Pons (tissue), 1 donor: ENCODE measurements around the gene TPCN1.

Source experiments
- DNase-seq: peaks from one replicate; pipeline ENCODE4 v3.0.0-alpha.2; 2016; ENCODE audit warnings: low spot score

TPCN1 gene

DNA sequence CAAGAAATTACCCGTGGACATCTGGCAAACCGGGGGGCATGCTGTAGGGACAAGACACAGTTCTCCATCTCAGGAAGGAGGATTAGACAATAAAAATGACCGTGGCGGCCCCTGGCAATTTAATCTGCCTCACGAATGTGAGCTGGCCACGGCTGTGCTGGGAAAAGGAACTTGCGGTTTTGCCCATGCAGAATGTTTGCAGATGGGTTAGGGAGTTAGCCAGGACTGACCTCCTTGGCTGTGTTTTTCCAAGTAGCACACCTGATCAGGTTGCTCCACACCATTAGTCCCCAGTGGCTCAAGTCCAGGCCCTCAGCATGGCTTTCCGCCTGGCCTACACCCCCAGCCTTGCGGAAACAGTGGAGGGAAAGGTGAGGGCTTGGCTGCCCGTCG lies 20.8 kb downstream of the TPCN1 start:
- no peak for DNase-seq

DNA sequence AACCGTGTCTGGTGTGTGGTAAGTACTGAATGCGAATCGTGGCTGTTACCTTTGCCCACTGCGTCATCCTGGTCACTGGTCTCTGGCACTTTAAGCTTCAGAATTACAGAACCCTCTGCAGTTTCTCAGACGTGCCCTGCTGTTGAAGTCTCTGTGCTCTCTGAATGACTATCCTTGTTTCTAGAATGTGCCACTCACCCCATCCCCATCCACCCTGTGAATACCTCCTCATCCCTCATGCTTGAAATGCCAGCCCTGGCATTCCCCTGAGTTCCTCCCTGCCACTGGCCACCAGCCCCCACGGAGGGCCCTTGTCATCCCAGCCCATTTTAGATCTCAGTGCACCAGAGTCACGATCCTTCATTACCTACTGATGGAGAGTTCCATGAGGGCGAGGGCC lies 21.3 kb downstream of the TPCN1 start:
- no peak for DNase-seq

DNA sequence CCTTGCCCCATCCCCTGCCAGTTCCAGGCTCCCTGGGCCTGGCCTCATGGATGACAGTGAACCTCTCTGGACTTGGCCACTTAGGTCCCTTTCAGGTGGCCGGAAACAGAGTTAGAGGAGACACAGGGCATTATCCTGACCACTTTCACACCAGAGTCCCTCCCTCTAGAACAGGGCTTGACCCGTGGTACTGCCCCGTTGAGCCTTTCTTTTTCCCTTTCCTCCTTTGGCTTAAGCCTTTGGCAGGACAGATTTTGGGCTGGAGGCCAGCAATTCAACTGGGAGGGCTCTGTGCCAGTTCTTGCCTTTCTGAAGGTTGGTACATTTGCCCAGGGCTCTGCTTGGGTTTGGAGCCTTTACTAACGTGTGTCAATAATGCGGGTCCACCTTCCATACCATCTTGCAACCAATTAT lies 22.8 kb downstream of the TPCN1 start:
- peak; percentile 94 for DNase-seq

DNA sequence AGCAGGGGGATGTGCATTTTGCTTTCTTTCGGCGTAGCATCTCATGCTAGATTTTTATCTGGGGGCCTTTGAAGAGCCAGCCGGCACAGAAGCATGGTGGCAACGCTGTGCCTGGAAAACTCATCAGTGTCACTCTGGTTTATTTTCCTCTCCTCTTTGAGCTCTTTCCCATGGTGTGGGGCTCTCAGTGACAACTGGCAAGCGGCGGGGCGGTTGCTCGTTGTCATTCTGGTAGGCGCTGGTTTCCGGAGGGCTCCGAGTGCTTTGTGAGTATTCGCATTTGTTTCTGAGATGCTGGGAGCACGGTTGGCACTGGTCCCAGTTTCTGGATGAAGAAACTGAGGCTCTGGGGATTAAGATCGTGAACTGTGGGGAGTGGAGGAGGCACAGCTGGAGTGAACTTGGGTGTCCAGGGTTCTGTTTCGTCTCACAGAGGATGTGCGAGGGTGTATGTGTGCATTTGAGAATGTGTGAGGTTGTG lies 23.3 kb downstream of the TPCN1 start:
- no peak for DNase-seq

DNA sequence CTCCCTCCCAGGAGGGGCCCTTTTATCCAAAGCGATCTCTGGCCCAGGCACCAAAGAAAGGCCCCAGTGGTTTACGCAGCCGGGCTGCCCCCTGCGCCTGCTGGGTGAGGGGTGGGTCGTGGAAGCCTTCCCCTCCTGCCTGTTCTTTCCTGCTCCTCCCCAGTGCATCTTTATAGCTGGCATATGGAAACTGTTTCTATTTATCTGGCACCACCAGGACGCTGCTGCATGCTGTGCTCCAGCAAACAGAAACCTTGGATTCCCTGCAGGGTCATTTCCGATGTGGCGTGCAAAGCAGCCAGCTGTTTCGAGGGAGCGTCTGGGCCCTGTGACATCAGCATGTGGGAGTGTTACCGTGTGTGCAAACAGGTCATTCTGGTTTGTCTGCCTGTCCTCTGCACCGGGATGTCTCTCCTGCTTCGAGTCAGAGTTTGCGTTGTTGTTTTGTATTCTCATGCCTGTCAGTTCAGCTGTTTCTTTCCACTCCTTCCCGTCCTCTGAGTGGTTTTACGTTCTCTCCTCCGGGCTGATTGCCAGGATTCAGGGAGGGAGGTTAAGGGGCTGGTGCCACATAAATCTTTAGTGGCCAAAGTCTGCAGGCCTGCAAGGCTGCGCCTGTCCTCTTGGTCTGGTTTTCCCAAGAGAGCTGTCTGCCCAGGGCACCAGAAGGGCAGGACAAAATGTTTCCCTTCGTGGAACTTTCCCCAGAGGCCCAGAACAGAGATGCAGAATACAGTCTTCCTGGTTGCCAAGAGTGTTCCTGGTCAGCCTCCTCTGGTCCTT lies 24.6 kb downstream of the TPCN1 start:
- peak; percentile 76 for DNase-seq

DNA sequence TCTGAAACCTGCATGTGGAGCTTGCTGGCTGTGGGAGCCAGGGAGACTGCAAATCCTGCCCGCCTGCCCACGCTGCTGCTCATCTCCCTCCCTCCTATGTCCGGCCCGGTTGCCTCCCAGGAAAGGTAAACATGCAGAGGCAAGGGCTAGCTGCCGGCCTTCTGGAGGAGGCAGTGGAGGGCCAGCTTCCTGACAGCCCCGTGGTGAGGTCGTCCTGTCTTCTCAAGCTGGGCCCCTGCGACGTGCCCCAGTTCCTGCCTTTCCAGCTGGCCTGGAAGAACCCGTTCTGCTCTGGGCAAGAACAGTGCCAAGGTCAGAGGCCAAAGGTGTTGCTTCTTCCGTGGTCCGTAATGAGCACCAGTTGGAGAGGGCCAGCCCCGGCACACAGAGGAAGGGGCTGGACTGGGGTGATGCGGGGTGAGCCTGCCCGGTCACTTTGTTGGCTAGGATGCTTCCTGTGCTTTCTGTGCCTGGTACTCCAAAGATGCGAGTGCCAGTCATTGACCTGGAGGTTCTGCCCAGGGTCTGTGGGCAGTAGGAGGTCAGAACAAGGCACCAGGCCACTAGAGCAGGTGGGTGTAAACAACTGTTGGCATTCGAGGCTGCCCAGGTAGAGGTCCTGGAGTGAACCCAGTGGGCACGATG lies 25.3 kb downstream of the TPCN1 start:
- no peak for DNase-seq

DNA sequence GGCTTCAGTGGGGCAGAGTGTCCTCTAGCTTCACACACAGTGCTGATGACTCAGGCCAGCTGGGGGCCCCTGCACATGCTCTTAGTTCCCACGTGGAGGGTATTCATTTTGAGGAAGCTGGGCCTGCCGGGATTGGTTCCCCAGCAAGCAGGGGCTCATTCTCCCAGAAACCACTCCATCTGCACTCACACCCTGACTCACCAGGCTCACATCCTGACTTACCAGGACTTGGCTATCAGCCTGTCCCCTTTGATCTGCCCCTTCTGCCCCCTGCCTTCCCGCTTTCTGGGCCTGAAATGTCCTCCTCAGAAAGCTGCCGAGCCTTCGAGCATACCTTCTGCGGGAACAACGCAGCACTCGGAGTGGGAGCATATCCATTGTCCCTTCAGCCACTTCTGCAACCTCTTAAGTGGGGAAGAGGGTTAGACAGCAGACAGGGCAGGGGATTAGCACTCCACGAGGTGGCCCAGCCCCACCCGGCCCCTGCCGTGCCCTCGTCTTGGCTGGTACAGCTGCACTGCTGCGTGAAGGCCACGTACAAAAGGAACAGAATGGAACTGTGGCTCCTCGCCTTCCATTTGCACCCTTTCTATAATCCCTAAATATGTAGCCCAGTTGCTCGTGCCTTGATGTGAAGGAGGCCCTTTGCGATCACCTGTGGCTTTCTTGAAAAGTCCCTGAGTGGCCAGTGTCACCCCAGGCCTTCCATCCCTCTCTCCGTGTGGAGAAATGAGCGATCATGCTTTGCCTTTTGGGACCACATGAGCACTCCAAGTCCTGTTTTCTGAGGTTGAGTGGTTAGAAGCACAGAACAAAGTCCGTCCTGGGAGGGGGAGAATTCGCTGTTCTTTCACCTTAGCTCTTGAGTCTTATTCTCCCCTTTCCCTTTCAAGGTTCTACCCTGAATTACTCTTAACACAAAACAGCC lies 26.1 kb downstream of the TPCN1 start:
- no peak for DNase-seq

DNA sequence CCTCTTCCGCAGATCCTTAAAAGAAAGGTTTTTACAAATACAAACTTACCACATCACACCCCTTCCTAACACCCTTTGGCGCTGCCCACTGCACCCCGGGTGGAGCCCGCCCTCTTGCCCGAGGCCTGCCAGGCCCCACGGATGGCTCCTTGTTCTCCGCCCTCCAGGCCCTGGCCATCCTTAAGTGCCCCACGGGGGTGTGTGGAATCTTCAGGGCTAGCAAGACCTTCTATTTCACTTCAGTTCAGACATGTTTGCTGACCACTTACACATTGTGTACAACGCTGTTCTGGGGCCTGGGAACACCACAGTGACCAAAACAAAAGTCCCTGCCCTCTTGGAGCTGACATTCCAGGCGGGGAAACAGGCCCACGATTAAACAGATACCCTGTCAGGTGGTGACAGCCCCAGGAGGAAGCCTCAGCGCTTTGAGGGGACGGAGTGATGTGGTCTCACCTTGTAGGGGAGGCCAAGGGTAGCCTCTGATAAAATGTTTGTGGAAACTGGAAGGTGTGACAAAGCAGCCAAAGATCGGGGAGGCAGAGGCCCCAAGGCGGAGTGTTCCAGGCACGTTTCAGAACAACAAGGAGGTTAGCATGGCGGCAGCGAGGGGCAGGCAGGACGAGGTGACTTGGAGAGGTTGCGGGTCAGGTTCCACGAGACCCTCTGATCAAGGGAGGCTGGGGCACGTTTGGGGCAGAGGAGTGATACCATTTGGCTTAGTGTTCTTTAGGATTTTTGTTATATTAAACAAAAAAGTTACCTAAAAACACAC lies 27.0 kb downstream of the TPCN1 start:
- no peak for DNase-seq

DNA sequence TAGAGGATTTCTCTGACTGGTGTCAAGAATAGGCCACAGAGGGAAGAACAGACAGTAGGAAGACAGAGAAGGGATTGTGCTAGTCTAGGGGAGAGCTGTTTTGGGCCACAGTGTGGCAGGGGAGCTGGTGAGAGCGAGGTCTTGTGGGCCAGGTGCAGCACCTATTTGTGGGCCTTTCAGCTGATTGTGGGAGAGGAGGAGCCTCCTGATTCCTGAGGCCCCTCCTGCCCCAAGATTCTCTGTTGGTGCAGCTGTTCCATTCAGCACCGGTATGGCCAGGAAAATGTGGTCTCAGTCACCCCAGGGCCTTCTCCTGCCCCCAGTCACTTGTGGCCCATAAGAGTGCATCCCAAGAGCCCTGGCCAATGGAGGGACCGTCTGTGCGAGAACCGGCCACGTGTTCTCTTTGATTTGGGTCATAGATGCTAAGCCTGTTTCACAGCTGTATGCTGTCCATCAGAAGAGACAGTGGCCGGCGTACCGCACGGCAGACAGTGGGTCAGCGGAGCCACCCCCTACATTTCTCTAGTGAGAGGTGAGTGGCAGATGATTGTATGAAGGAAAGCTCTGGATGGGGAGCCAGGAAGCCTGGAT lies 27.7 kb downstream of the TPCN1 start:
- DNase-seq, result no peak

DNA sequence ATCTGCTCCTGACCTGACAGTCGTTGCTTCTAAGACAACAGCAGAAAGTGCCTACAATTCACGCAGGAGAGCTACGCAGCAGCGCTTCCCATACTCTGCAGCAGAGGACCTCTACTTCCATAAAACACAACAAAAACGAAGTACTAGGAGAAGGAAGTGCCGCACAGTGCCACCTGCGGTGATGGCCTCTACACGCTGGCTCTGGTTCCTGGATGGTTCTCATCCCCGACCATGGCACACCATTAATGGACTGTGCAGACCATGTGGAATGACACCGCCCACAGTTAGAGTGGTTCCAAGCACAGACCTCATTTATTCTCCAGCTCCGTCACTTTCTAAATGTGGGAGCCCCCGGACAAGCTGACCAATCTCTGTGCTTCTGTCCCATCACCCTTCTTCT lies 28.3 kb downstream of the TPCN1 start:
- no peak for DNase-seq

DNA sequence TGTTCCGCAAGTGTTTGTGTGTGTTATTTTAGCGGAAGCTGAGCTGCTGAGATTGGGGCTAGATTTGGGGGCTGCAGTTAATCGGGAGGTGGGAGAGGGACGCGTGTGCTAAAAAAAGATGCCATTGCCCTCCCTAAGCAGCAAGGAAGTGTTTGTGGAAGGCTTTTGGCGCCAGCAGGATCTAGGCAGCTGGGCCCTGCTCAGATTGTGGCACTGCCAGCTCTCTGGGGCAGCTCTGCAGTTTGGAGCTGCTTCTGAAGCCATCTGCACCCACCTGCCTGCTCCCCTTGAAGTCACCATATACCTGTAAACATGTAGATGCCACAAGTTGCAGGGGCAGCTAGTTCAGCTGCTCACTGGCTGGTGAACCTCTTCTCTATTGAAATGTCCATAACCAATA lies 28.8 kb downstream of the TPCN1 start:
- DNase-seq, result no peak

DNA sequence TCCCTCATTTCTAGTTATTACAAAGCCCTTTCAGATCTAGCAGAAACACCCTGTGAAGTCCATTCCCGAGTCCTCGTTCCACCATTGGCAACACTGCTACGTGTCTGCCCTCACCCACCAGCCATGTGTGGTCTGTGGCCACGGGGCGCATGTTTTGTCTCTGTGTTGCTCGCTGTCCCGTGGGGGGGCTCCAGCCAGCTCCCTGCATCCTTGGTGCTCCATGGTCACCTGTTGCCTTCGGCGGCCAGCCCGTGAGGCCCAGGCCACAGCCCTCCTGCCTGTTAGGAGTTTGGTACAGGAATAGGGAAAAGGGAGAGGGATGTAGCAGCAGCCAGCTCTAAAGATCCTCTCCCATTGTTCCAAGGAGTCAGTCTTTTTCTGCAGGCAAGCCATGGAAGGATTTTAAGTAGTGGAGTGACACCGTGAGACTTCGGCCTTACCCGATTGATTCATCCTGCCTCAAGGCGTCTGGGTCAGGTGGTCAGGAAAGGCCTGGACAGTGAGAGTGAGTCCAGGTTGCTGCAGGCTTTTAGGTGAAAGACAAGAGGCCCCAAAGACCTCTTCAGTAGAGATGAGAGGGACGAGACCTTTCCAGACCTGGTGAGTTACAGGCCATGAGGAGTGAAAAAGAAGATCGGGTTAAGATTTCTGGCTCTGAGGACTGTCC lies 30.3 kb downstream of the TPCN1 start:
- no peak for DNase-seq

DNA sequence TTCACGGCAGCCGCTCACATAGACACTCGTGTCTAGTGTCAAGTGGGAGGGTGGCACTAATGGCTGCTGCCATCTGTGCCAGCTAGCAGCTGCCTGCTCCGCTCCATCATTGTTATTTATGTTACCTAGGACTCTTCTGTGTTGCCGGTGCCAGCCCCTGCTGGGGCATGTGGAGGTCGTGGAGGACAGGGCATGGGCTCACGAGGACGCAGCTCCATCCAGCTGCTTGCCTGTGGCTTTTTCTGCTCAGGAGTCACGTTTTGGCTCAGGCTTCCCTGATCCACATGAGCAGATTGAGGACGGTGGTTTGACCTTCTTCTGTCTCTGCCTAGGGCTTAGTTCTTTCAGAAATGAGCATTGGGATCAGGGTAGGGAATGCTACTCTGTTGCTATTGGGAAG lies 31.2 kb downstream of the TPCN1 start:
- DNase-seq, result no peak

DNA sequence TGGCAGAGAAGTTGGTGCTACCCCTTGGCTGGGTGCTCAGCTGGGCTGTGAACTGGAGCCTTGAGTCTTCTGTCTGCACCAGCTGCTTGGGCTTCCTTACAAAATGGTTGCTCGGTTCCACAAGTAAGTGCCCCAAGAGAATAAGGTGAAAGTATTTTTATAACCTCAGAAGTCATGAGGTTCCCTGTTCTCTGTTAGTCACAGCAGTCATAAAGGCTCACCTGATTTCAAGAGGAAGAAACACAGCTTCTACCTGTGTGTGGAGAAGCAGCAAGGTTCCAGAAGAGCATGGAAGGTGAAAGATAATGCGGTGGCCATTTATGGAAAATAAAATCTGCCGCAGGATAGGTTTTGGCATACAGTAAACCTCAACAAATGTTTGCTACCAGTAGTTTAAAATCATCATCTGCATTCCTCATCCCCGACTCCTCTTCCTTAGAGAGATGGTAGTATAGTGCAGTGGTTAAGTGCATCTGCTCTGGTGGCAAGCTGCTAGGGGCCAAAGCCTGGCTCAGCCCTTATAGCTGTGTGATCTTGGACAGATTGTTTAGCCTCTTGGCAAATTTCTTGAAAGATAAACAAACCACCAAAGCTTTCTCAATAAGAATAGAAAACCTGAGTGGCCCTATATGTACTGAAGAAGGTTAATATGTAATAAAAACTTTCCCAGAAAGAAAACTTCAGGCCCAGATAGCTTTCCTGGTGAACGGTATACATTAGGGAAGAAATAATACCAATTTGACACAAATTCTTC lies 32.4 kb downstream of the TPCN1 start:
- no peak for DNase-seq

DNA sequence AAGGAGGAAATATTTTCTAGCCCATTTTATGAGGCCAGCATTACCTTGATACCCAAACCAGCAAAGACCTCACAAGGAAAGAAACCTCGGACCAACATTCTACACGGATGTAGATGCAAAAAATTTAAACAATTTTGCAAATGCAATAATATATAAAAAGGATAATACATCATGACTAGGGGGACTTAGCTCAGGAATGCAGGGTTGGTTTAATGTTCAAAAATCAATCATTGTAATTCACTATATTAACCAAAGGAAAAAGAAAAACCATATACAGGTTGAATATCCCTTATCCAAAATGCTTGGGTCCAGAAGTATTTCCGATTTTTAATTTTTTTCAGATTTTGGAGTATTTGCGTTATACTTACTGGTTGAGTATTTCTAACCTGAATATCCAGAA lies 33.0 kb downstream of the TPCN1 start:
- no peak for DNase-seq

DNA sequence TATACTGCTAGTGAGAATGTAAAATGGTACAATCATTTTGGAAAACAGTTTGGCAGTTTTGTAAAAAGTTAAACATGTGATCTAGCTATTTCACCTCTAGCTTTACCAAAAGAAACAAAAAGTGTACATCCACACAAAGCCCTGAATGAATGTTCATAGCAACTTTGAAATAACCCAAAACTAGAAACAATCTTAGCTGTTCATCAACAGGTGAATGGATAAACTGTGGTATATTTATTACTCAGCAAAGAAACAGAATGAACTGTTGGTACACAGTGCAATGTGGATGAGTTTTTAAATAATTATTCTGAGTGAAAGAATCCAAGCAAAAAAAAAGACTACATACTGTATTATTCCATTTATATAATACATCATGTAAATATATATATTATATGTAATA lies 36.3 kb downstream of the TPCN1 start:
- no peak for DNase-seq

DNA sequence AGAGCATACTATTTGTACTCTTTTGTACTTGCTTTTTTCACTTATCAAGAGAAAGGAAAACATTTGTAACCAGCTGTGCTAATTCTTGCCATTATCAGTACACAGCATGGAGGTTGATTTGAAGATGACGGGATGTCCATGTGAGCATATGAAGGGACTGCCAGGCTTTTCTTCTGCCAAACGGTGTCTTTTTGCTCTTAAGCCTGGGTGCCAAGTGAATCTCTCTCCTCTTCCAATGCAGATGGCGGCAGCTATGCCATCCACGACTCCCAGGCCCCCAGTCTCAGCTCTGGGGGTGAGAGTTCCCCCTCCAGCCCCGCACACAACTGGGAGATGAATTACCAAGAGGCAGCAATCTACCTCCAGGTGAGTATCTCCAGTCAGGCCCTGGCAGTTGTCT lies 38.9 kb downstream of the TPCN1 start:
- no peak for DNase-seq

DNA sequence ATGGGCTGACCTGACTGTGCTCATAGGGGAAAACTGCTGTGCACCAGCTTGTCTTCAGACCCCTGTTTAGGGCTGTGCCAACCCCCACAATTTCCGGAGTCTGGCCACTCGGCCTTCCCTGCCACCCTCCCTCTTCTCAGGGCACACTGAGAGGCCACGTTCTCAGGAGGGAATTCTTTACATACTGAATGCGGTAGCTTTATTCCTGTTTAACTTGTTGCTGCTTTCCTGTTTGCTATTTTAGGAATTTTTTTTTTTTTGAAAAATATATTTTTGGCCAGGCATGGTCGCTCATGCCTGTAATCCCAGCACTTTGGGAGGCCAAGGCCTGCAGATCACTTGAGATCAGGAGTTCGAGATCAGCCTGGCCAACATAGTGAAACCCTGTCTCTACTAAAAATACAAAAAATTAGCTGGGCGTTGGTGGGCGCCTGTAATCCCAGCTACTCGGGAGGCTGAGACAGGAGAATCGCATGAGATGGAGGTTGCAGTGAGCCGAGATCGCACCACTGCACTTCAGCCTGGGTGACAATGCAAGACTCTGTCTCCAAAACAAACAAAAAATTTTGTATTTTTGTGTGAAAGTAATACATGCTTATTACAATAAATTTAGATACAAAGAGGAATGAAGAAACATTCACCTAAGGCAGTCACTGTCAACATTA lies 39.5 kb downstream of the TPCN1 start:
- DNase-seq, result no peak

DNA sequence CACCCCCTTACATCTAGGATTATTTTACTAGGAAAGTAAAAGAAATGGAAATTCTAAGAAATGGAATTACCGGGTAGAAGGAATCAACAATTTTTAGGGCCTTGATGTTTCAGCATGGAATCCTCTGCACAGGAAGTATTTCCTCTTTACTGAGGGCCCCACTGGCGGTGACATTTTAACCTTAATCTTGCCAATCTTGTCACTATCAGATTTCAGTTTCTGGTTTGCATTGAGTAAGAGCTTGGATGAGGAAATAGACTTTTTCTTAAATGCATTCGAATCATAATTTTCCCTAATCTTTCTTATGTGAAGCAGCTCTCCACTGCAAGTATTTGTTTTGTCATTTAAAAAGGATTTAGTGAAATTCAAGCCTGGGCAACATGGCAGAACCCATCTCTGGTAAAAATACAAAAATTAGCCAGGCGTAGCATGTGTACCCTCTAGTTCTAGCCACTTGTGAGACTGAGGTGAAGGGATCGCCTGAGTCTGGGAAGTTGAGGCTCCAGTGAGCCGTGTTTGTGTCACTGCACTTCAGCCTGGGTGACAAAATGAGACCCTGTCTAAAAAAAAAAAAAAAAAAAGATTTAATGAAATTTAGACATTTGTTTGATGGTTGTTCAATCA lies 40.7 kb downstream of the TPCN1 start:
- no peak for DNase-seq
